K562 (cell line): Measurements from ENCODE around the gene SACM1L. TPM values are rescaled to one million over a fixed set of nuclear protein-coding genes. Genes with fewer than 3 reads are reported as not detected.

Experiments
- ARNT ChIP-seq, 2 experiments: fragments of 450-650 bp; IDR thresholded peaks; 2 replicates each; pipeline ENCODE4 v1.6.1; 2016; ENCODE audit warnings: mild to moderate bottlenecking in 1 of 2
- CBFB ChIP-seq: sonication (generic); formaldehyde crosslinking; IDR thresholded peaks from 2 replicates; pipeline ENCODE4 v1.4.0; 2020; ENCODE audit warnings: mild to moderate bottlenecking, missing genetic modification reagents
- CEBPG ChIP-seq, 3 experiments: fragments of 200-800 bp in 1 of 3; sonication (Bioruptor generic) in 1 of 3; sonication (generic) in 1 of 3; formaldehyde crosslinking in 1 of 3; IDR thresholded peaks in 2 of 3; conservative IDR thresholded peaks in 1 of 3; 2 replicates each; pipeline versions ENCODE4 v1.6.1 to v1.8.0; 2016 to 2022; ENCODE audit warnings: missing compliant biosample characterization in 2 of 3, missing genetic modification characterization in 2 of 3, mild to moderate bottlenecking in 1 of 3, missing genetic modification reagents in 1 of 3
- CREB5 ChIP-seq: fragments of 250-450 bp; sonication (Bioruptor Pico); IDR thresholded peaks from 2 replicates; pipeline ENCODE4 v1.5.0; 2020; ENCODE audit warnings: mild to moderate bottlenecking
- CREM ChIP-seq: IDR thresholded peaks from 2 replicates; pipeline ENCODE4 v1.6.1; 2014; ENCODE audit warnings: antibody characterized with exemption, low read depth
- E2F3 ChIP-seq: fragments of 250-450 bp; sonication (Bioruptor Pico); IDR thresholded peaks from 2 replicates; pipeline ENCODE4 v1.4.0; 2020; ENCODE audit warnings: mild to moderate bottlenecking
- EHMT2 ChIP-seq: fragments of 450-650 bp; IDR thresholded peaks from 2 replicates; pipeline ENCODE4 v1.6.1; 2018; ENCODE audit warnings: antibody characterized with exemption
- FOXJ3 ChIP-seq: sonication (generic); formaldehyde crosslinking; IDR thresholded peaks from 2 replicates; pipeline ENCODE4 v1.4.0; 2020; ENCODE audit warnings: mild to moderate bottlenecking, missing genetic modification reagents
- HINFP ChIP-seq: fragments of 450-650 bp; conservative IDR thresholded peaks from 2 replicates; pipeline ENCODE4 v1.6.1; 2016; ENCODE audit warnings: missing genetic modification characterization, low read depth, mild to moderate bottlenecking, control low read depth, missing compliant biosample characterization
- MYC ChIP-seq, 2 experiments: fragments of 250-450 bp in 1 of 2; sonication (Bioruptor Pico) in 1 of 2; IDR thresholded peaks; 2 replicates each; pipeline versions ENCODE4 v1.5.1 to v1.6.1; 2012 to 2021; ENCODE audit warnings: low read depth in 2 of 2, borderline replicate concordance in 1 of 2, improper control_type of control experiment in 1 of 2, low read length in 1 of 2, mild to moderate bottlenecking in 1 of 2, moderate library complexity in 1 of 2
- PCBP2 ChIP-seq: fragments of 200-400 bp; formaldehyde crosslinking; IDR thresholded peaks from 2 replicates; pipeline ENCODE4 v1.6.1; 2018; ENCODE audit warnings: low read length, low read depth, mild to moderate bottlenecking, moderate library complexity; ENCODE audit not compliant: poor library complexity, severe bottlenecking
- PYGO2 ChIP-seq: fragments of 450-650 bp; IDR thresholded peaks from 2 replicates; pipeline ENCODE4 v1.6.1; 2016; ENCODE audit warnings: mild to moderate bottlenecking, missing genetic modification characterization, moderate library complexity, missing compliant biosample characterization
- TCF7L2 ChIP-seq: fragments of 150-350 bp; IDR thresholded peaks from 2 replicates; pipeline ENCODE4 v1.6.1; 2016; ENCODE audit warnings: low read depth, mild to moderate bottlenecking, low read length, moderate library complexity
- TFAP4 ChIP-seq: sonication (generic); formaldehyde crosslinking; IDR thresholded peaks from 2 replicates; pipeline ENCODE4 v1.8.0; 2022; ENCODE audit warnings: missing genetic modification reagents, mild to moderate bottlenecking, moderate library complexity, borderline replicate concordance
- TGIF2 ChIP-seq: sonication (generic); formaldehyde crosslinking; IDR thresholded peaks from 2 replicates; pipeline ENCODE4 v1.8.1; 2022; ENCODE audit warnings: mild to moderate bottlenecking, missing genetic modification reagents, moderate library complexity
- ZNF512 ChIP-seq: IDR thresholded peaks from 2 replicates; pipeline ENCODE4 v1.6.1; 2016; ENCODE audit warnings: missing genetic modification characterization, missing compliant biosample characterization
- ZZZ3 ChIP-seq: fragments of 450-650 bp; IDR thresholded peaks from 2 replicates; pipeline ENCODE4 v1.6.1; 2016; ENCODE audit warnings: antibody characterized with exemption, mild to moderate bottlenecking, moderate library complexity
- polyA plus RNA-seq, 8 experiments: library from polyadenylated mRNA; depleted of rRNA in 4 of 8; stranded (reverse) in 5 of 8; unstranded in 3 of 8; fragments of >200 nt; fragmentation: Nextera tagmentation in 2 of 8; fragmentation: Illumina TruSeq in 1 of 8; extraction: Ambion mirVana in 2 of 8; extraction: Trizol in 1 of 8; gene quantifications; 2 replicates each; pipeline versions ENCODE4 v1.2.1 to v1.2.3, GENCODE V29; 2011 to 2014; ENCODE audit warnings: inconsistent platforms in 1 of 8, missing spikeins in 1 of 8
- total RNA-seq, 7 experiments: library from RNA; depleted of rRNA in 6 of 7; stranded (reverse); fragments of >200 nt in 6 of 7; fragmentation: Illumina TruSeq in 2 of 7; extraction: Trizol in 2 of 7; gene quantifications; 2 replicates each; pipeline versions ENCODE4 v1.2.1 to v1.2.3, GENCODE V29; 2011 to 2021; ENCODE audit warnings: low replicate concordance in 1 of 7
- TF ChIP-seq, protein P1 (sequence below): fragments of 450-650 bp; conservative IDR thresholded peaks from 2 replicates; pipeline ENCODE4 v1.6.1; 2016; ENCODE audit warnings: missing genetic modification characterization, low read depth, mild to moderate bottlenecking, missing compliant biosample characterization, moderate library complexity

SACM1L gene
- total and polyA plus RNA-seq, 9 of the 15 experiments (the other 6 are each of a cell fraction or from before 2014, with no cell fraction given): 25.7 to 67.2 (median 40.3) TPM

DNA sequence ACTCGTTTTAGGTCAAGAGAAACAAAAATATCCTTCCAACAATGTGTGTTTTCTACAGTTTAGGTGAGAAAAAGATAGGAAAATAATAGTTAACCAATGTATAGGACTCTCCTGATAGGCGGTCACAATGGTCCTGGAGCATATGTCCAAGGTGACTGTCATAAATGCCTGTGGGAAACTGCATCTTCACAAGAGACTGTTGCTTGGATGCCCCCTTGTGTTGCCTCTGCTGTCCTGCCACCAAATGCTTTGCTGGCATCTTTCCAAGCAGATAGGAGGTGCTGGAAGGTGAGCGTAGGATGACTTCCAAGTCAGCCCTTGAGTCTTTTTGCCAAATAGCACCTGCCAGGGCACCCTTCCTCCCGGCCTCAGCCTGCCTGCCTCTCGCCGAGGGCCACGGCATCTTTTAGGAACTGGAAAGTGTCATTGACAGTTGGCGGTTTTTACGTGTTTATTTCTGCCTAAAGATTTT lies 24.1 kb upstream of the SACM1L start (continued):
- TF ChIP-seq TFAP4 (peak; percentile 34; the same call in 1 of the 2 replicates), PYGO2 (tag) (no peak), CBFB (no peak), TCF7L2 (no peak), PCBP2 (no peak), CREB5 (CRISPR knock-in tag) (no peak), ZNF512 (tag) (0 out of 2 replicates have a peak, but pooled peaks have one; percentile 30), ZZZ3 (no peak), TGIF2 (CRISPR knock-in tag) (no peak), ARNT (IDR thresholded peaks at IDR 0.05) (peak in 1 of 2 experiments; percentile 73; a peak in 2 of 4 replicates), MYC (IDR thresholded peaks at IDR 0.05; ENCODE audit: low read depth, low read length) (0 out of 2 replicates have a peak, but pooled peaks have one; percentile 39), MYC (CRISPR knock-in tag; IDR thresholded peaks at IDR 0.05; ENCODE audit: borderline replicate concordance, low read depth) (no peak), E2F3 (CRISPR knock-in tag) (no peak), HINFP (tag) (no peak), CREM (peak; percentile 67), FOXJ3 (CRISPR knock-in tag) (no peak), CEBPG (CRISPR knock-in tag; IDR thresholded peaks at IDR 0.05) (no peak), CEBPG (tag; conservative IDR thresholded peaks at IDR 0.05 in 1 of 2, IDR thresholded peaks at IDR 0.05 in 1 of 2) (no peak), EHMT2 (no peak)
- TF ChIP-seq, protein P1, sequence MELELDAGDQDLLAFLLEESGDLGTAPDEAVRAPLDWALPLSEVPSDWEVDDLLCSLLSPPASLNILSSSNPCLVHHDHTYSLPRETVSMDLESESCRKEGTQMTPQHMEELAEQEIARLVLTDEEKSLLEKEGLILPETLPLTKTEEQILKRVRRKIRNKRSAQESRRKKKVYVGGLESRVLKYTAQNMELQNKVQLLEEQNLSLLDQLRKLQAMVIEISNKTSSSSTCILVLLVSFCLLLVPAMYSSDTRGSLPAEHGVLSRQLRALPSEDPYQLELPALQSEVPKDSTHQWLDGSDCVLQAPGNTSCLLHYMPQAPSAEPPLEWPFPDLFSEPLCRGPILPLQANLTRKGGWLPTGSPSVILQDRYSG: no peak
